Measurements from ENCODE around the gene ADCY3. TPM values are rescaled to one million over a fixed set of nuclear protein-coding genes. Genes with fewer than 3 reads are reported as not detected.

Gene ADCY3
- polyA plus RNA-seq, 1 donor (not counting 4 experiments of a cell fraction or from before 2014, with no cell fraction given) = 33.2 TPM

DNA sequence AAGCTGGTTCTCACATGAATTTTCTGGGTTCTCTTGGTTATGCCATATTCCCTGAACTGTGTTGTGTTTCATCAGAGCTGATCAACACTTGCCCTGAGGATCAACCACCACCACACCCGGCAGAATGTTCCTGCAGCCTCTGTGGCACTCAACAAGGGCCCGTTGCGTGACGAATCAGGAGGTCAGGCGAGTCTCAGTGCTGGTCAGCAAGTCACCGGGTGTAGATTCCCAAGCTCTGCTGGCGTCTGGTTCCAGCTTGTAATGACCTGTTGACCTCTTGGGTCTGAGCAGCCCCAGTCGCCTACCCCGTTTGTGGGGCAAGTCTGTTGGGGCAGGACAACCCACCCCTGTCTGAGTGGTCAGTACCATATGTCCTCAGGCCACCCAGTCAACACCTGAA lies 46.0 kb downstream of the ADCY3 start:
- no peaks in the 10 kb centered on the region for H3K9me3 ChIP-seq (ENCODE audit: control insufficient read depth, low read depth, low read length)
- no peaks in the 10 kb centered on the region for H3K4me1 ChIP-seq (ENCODE audit: control insufficient read depth, extremely low read depth, insufficient read depth, low read length)
- no peak overlapping the region for H3K4me2 ChIP-seq (ENCODE audit: control insufficient read depth, extremely low read depth, insufficient read depth, low read depth, low read length)
- no peak overlapping the region for H3K4me3 ChIP-seq (ENCODE audit: control insufficient read depth in 2 of 3, extremely low read depth in 1 of 3, insufficient read depth in 2 of 3, low read depth in 1 of 3, low read length in 3 of 3)
- no peaks in the 10 kb centered on the region for H3K79me2 ChIP-seq (ENCODE audit: control insufficient read depth, insufficient read depth, low read length)
- no peaks in the 10 kb centered on the region for H3K9me1 ChIP-seq (ENCODE audit: control insufficient read depth, extremely low read depth, insufficient read depth, low read length)
- H2AFZ ChIP-seq (ENCODE audit: control insufficient read depth, low read length) = no peak overlapping the region
- H3K27ac ChIP-seq (ENCODE audit: control insufficient read depth, insufficient read depth, low read length) = no peak overlapping the region
- TF ChIP-seq, protein P1, sequence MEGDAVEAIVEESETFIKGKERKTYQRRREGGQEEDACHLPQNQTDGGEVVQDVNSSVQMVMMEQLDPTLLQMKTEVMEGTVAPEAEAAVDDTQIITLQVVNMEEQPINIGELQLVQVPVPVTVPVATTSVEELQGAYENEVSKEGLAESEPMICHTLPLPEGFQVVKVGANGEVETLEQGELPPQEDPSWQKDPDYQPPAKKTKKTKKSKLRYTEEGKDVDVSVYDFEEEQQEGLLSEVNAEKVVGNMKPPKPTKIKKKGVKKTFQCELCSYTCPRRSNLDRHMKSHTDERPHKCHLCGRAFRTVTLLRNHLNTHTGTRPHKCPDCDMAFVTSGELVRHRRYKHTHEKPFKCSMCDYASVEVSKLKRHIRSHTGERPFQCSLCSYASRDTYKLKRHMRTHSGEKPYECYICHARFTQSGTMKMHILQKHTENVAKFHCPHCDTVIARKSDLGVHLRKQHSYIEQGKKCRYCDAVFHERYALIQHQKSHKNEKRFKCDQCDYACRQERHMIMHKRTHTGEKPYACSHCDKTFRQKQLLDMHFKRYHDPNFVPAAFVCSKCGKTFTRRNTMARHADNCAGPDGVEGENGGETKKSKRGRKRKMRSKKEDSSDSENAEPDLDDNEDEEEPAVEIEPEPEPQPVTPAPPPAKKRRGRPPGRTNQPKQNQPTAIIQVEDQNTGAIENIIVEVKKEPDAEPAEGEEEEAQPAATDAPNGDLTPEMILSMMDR (optimal IDR thresholded peaks at IDR 0.05 in 1 of 3, IDR thresholded peaks at IDR 0.05 in 1 of 3, conservative IDR thresholded peaks at IDR 0.05 in 1 of 3; ENCODE audit: extremely low read depth in 1 of 3, insufficient read depth in 2 of 3, low read length in 3 of 3) = no peak
- no peak for TF ChIP-seq EZH2 (IDR thresholded peaks at IDR 0.05; ENCODE audit: low read length)
- dilution Hi-C loops (cut with MboI; ENCODE audit: extremely low pct_ligation_motif_present, low sequenced_read_pairs) = no loop called here
- H4K20me1 ChIP-seq (ENCODE audit: control insufficient read depth, extremely low read depth, insufficient read depth, low read length) = no peaks in the 10 kb centered on the region
- no peaks in the 10 kb centered on the region for H3K27me3 ChIP-seq (ENCODE audit: control insufficient read depth, extremely low read depth, insufficient read depth, low read length)
- DNase-seq (ENCODE audit: low read depth, low spot score) (no peak), FAIRE-seq (peak; percentile 36)
- peaks cover 0 to 2% of the 10 kb centered on the region in 2 experiments for H3K36me3 ChIP-seq (ENCODE audit: control insufficient read depth in 2 of 2, extremely low read depth in 1 of 2, insufficient read depth in 2 of 2, low read length in 2 of 2)
- H3K9ac ChIP-seq (ENCODE audit: control insufficient read depth, extremely low read depth, insufficient read depth, low read length) = no peak overlapping the region

DNA sequence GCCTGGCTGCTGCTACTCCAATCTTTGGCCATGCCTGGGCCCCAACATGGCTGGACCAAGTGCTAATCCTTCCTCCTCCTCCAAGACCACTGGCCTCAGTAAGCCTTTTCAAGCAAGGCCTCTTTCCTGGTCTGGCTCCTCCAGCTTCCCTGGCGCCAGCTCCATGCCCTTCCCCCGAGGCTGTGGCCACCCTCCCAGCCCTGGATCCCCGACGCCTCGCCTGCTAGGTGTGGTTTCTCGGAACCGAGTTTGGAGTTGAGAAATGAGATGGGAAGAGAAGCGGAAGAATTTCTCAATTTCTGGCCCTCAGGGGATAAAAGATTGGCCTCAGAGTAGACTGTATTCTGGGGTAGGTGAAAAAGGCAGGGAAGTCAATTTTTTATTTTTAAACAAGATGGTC lies 46.4 kb downstream of the ADCY3 start:
- Histone ChIP-seq H3K4me3 (ENCODE audit: control insufficient read depth in 2 of 3, extremely low read depth in 1 of 3, insufficient read depth in 2 of 3, low read depth in 1 of 3, low read length in 3 of 3) (no peak overlapping the region), H2AFZ (ENCODE audit: control insufficient read depth, low read length) (no peak overlapping the region), H3K4me1 (ENCODE audit: control insufficient read depth, extremely low read depth, insufficient read depth, low read length) (no peaks in the 10 kb centered on the region), H3K9me1 (ENCODE audit: control insufficient read depth, extremely low read depth, insufficient read depth, low read length) (no peaks in the 10 kb centered on the region), H3K9ac (ENCODE audit: control insufficient read depth, extremely low read depth, insufficient read depth, low read length) (no peak overlapping the region), H3K9me3 (ENCODE audit: control insufficient read depth, low read depth, low read length) (no peaks in the 10 kb centered on the region), H3K27me3 (ENCODE audit: control insufficient read depth, extremely low read depth, insufficient read depth, low read length) (no peaks in the 10 kb centered on the region), H3K27ac (ENCODE audit: control insufficient read depth, insufficient read depth, low read length) (no peak overlapping the region), H3K36me3 (ENCODE audit: control insufficient read depth in 2 of 2, extremely low read depth in 1 of 2, insufficient read depth in 2 of 2, low read length in 2 of 2) (peaks cover 0 to 2% of the 10 kb centered on the region in 2 experiments), H3K79me2 (ENCODE audit: control insufficient read depth, insufficient read depth, low read length) (no peaks in the 10 kb centered on the region), H3K4me2 (ENCODE audit: control insufficient read depth, extremely low read depth, insufficient read depth, low read depth, low read length) (no peak overlapping the region), H4K20me1 (ENCODE audit: control insufficient read depth, extremely low read depth, insufficient read depth, low read length) (no peaks in the 10 kb centered on the region)
- dilution Hi-C loops (cut with MboI; ENCODE audit: extremely low pct_ligation_motif_present, low sequenced_read_pairs) = no loop called here
- DNase-seq (ENCODE audit: low read depth, low spot score) = no peak
- TF ChIP-seq, protein P1 (optimal IDR thresholded peaks at IDR 0.05 in 1 of 3, IDR thresholded peaks at IDR 0.05 in 1 of 3, conservative IDR thresholded peaks at IDR 0.05 in 1 of 3; ENCODE audit: extremely low read depth in 1 of 3, insufficient read depth in 2 of 3, low read length in 3 of 3) = no peak
- TF ChIP-seq EZH2 (IDR thresholded peaks at IDR 0.05; ENCODE audit: low read length) = no peak
- no peak for FAIRE-seq

All from keratinocyte (primary cell).